Fibroblast of lung (primary cell): ENCODE results near the gene SLC23A1. TPM values are rescaled to one million over a fixed set of nuclear protein-coding genes. Genes with fewer than 3 reads are reported as not detected.

ENCODE experiments used
- DNase-seq, 2 donors: peaks; one replicate each; pipeline versions ENCODE4 v3.0.0 to v3.0.0-alpha.2; 2010; ENCODE audit warnings: low read depth in 2 of 2
- H2AFZ ChIP-seq: 2 replicates; pipeline ENCODE4 v1.5.1; 2012; ENCODE audit warnings: low read length, control low read depth, inconsistent platforms
- H3K27ac ChIP-seq: 2 replicates; pipeline ENCODE4 v1.5.1; 2011; ENCODE audit warnings: low read length, control low read depth; ENCODE audit not compliant: insufficient read depth
- H3K27me3 ChIP-seq: 2 replicates; pipeline ENCODE4 v1.5.1; 2011; ENCODE audit warnings: mild to moderate bottlenecking, low read length; ENCODE audit not compliant: control insufficient read depth, insufficient read depth
- H3K36me3 ChIP-seq: 2 replicates; pipeline ENCODE4 v1.5.1; 2011; ENCODE audit warnings: low read length; ENCODE audit not compliant: control insufficient read depth, insufficient read depth
- H3K4me1 ChIP-seq: 2 replicates; pipeline ENCODE4 v1.5.1; 2011; ENCODE audit warnings: low read length; ENCODE audit not compliant: control insufficient read depth, insufficient read depth; ENCODE audit errors: extremely low read depth
- H3K4me2 ChIP-seq: 2 replicates; pipeline ENCODE4 v1.5.1; 2011; ENCODE audit warnings: low read length, control low read depth; ENCODE audit not compliant: insufficient read depth; ENCODE audit errors: extremely low read depth
- H3K4me3 ChIP-seq, 4 experiments: fragments of 200-600 bp in 1 of 4; sonication (generic) in 1 of 4; replicated peaks in 1 of 4; 2 replicates each; pipeline ENCODE4 v1.5.1; 2011 to 2016; ENCODE audit warnings: low read length in 4 of 4, low read depth in 3 of 4, mild to moderate bottlenecking in 3 of 4, control low read depth in 2 of 4, inconsistent platforms in 1 of 4, mixed read lengths in 1 of 4; ENCODE audit not compliant: insufficient read depth in 1 of 4; ENCODE audit errors: control extremely low read depth in 1 of 4
- H3K79me2 ChIP-seq: 2 replicates; pipeline ENCODE4 v1.5.1; 2012; ENCODE audit warnings: mild to moderate bottlenecking, low read length, inconsistent platforms; ENCODE audit not compliant: control insufficient read depth, insufficient read depth
- H3K9ac ChIP-seq: 2 replicates; pipeline ENCODE4 v1.5.1; 2011; ENCODE audit warnings: mild to moderate bottlenecking, low read length, control low read depth; ENCODE audit not compliant: insufficient read depth
- H3K9me3 ChIP-seq: 2 replicates; pipeline ENCODE4 v1.5.1; 2012; ENCODE audit warnings: low read depth, low read length; ENCODE audit not compliant: control insufficient read depth, insufficient read depth
- H4K20me1 ChIP-seq: 2 replicates; pipeline ENCODE4 v1.5.1; 2011; ENCODE audit warnings: low read length; ENCODE audit not compliant: control insufficient read depth, insufficient read depth; ENCODE audit errors: extremely low read depth
- CTCF ChIP-seq, 2 donors: IDR thresholded peaks in 1 of 2; conservative IDR thresholded peaks in 1 of 2; 1 replicate in 1 of 2; 2 replicates in 1 of 2; pipeline ENCODE4 v1.5.1; 2011 to 2012; ENCODE audit warnings: low read length in 2 of 2, control low read depth in 1 of 2, inconsistent platforms in 1 of 2, low read depth in 1 of 2, mild to moderate bottlenecking in 1 of 2
- EZH2 ChIP-seq: IDR thresholded peaks from 2 replicates; pipeline ENCODE4 v1.5.1; 2012; ENCODE audit warnings: low read length, control low read depth, mild to moderate bottlenecking; ENCODE audit errors: missing control alignments
- polyA plus RNA-seq, 2 donors: library from polyadenylated mRNA; depleted of rRNA in 1 of 2; stranded (reverse) in 1 of 2; unstranded in 1 of 2; fragments of >200 nt; gene quantifications; 2 replicates each; pipeline ENCODE4 v1.2.1, GENCODE V29; 2011 to 2012; ENCODE audit warnings: missing spikeins in 1 of 2
- total RNA-seq: library from RNA; depleted of rRNA; stranded (reverse); fragments of >200 nt; gene quantifications from 2 replicates; pipeline ENCODE4 v1.2.1, GENCODE V29; 2014

SLC23A1 gene
- total and polyA plus RNA-seq, 2 donors (not counting 1 experiment from before 2014, with no cell fraction given) = not detected

- TF ChIP-seq CTCF (conservative IDR thresholded peaks at IDR 0.05 in 1 of 2, IDR thresholded peaks at IDR 0.05 in 1 of 2; ENCODE audit: low read depth in 1 of 2, low read length in 2 of 2) = no peak
- no peak for TF ChIP-seq EZH2
- H3K27ac ChIP-seq = no peak overlapping the region
- H3K36me3 ChIP-seq = peaks cover under 1% of the 10 kb centered on the region
- H2AFZ ChIP-seq = no peak overlapping the region
- no peaks in the 10 kb centered on the region for H3K79me2 ChIP-seq
- H3K4me1 ChIP-seq = no peaks in the 10 kb centered on the region
- H3K9ac ChIP-seq = no peak overlapping the region
- H3K9me3 ChIP-seq = no peaks in the 10 kb centered on the region
- H4K20me1 ChIP-seq = no peaks in the 10 kb centered on the region
- no peak overlapping the region for H3K4me3 ChIP-seq
- H3K27me3 ChIP-seq = no peaks in the 10 kb centered on the region
- peak in 1 of 2 donors; percentile 76 for DNase-seq
- no peak overlapping the region for H3K4me2 ChIP-seq
These were observed 11.3 kb downstream of the SLC23A1 start for GRCh38 chr5:139371482-139372435.

GRCh38 chr5:139369181-139369580, 13.9 kb downstream of the SLC23A1 start:
- DNase-seq = peak; percentile 70 to 82
- Histone ChIP-seq H3K27ac (no peak overlapping the region), H3K4me3 (no peak overlapping the region), H3K79me2 (no peaks in the 10 kb centered on the region), H4K20me1 (no peaks in the 10 kb centered on the region), H3K4me2 (peak overlapping the region; percentile 8), H3K36me3 (peaks cover 2% of the 10 kb centered on the region), H3K4me1 (no peaks in the 10 kb centered on the region), H3K27me3 (no peaks in the 10 kb centered on the region), H3K9ac (no peak overlapping the region), H3K9me3 (no peaks in the 10 kb centered on the region), H2AFZ (no peak overlapping the region)
- TF ChIP-seq EZH2 (no peak), CTCF (conservative IDR thresholded peaks at IDR 0.05 in 1 of 2, IDR thresholded peaks at IDR 0.05 in 1 of 2; ENCODE audit: low read depth in 1 of 2, low read length in 2 of 2) (no peak)

- Histone ChIP-seq H3K27me3 (no peaks in the 10 kb centered on the region), H3K36me3 (peaks cover 2% of the 10 kb centered on the region), H3K79me2 (no peaks in the 10 kb centered on the region), H3K4me1 (no peaks in the 10 kb centered on the region), H2AFZ (no peak overlapping the region), H3K9me3 (no peaks in the 10 kb centered on the region), H3K27ac (no peak overlapping the region), H3K4me2 (no peak overlapping the region), H4K20me1 (no peaks in the 10 kb centered on the region), H3K9ac (no peak overlapping the region), H3K4me3 (no peak overlapping the region)
- peak in 1 of 2 donors; percentile 47 for DNase-seq
- TF ChIP-seq CTCF (conservative IDR thresholded peaks at IDR 0.05 in 1 of 2, IDR thresholded peaks at IDR 0.05 in 1 of 2; ENCODE audit: low read depth in 1 of 2, low read length in 2 of 2) (peak in 1 of 2 donors; percentile 9), EZH2 (no peak)
These were observed 14.5 kb downstream of the SLC23A1 start for GRCh38 chr5:139368613-139369012.
